Measurements from ENCODE around the gene DMRT2.

The DMRT2 gene

DNA sequence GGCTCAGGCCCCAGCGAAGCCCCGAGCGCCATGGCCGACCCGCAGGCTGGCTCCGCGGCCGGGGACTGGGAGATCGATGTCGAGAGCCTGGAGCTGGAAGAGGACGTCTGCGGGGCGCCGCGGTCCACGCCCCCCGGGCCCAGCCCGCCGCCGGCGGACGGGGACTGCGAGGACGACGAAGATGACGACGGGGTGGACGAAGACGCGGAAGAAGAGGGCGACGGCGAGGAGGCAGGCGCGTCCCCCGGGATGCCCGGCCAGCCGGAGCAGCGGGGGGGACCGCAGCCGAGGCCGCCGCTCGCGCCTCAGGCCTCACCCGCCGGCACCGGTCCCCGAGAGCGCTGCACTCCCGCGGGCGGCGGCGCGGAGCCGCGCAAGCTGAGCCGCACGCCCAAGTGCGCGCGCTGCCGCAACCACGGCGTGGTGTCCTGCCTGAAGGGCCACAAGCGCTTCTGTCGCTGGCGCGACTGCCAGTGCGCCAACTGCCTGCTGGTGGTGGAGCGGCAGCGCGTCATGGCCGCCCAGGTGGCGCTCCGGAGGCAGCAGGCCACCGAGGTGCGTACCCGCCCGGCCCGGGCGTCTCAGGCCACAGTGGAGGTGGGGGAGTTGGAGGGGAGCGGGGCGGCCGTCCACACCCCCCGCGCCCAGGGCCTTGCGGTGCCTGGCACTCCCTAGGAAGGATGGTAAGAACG lies 1.6 kb downstream of the DMRT2 start:
- H3K27ac ChIP-seq, result no peak overlapping the region
- TF ChIP-seq ZFX (IDR thresholded peaks at IDR 0.05; ENCODE audit: borderline replicate concordance), result no peak
- TF ChIP-seq, protein P1, sequence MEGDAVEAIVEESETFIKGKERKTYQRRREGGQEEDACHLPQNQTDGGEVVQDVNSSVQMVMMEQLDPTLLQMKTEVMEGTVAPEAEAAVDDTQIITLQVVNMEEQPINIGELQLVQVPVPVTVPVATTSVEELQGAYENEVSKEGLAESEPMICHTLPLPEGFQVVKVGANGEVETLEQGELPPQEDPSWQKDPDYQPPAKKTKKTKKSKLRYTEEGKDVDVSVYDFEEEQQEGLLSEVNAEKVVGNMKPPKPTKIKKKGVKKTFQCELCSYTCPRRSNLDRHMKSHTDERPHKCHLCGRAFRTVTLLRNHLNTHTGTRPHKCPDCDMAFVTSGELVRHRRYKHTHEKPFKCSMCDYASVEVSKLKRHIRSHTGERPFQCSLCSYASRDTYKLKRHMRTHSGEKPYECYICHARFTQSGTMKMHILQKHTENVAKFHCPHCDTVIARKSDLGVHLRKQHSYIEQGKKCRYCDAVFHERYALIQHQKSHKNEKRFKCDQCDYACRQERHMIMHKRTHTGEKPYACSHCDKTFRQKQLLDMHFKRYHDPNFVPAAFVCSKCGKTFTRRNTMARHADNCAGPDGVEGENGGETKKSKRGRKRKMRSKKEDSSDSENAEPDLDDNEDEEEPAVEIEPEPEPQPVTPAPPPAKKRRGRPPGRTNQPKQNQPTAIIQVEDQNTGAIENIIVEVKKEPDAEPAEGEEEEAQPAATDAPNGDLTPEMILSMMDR (IDR thresholded peaks at IDR 0.05), result no peak

DNA sequence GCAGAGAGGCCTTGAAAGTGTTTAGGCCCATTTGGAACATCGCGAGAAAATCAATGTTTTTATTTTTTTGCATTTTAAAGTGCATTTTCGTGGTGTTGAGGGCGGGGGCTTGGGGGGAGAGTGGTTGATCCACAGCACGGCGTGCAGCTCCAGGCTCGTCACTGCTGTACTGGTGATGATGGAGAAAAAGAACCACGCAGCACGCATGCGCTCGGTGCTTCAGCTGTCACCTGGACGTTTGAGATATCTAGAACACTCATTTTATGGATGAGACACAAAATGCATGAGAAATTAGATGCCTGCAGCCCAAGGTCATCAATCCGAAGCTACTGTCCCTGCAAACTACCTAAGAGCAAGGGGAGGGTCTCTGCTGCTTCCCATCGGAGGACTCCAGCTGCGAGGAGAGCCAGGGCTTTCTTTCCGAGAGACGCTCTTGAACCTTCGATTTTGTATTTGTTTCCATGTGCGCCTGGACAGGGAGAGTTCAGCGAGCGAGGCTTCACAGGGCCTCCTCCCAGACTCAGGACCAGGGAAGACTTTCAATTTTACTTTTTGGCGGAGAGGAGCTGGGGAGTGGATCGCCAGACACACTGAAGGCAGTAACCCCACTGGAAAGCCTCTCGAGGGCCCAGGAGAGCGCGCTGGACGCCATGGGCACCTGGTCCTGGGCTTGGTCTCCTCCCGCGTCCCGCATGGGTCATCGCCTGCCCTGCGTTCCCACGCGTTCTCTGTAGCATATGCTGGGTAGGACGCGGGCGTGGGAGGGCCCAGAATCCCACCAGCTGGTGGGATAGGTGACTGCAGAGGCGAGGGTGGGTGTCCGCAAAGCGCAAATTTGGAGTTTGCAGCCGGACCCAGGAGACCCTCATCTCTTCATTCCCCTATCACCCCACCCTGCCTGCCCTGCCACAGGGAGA lies 2.5 kb downstream of the DMRT2 start:
- H3K27ac ChIP-seq, result no peak overlapping the region
- TF ChIP-seq ZFX (IDR thresholded peaks at IDR 0.05; ENCODE audit: borderline replicate concordance), result no peak
- TF ChIP-seq, protein P1 (IDR thresholded peaks at IDR 0.05), result no peak

GRCh38 chr9:1053282-1053621 lies 3.1 kb downstream of the DMRT2 start:
- TF ChIP-seq, protein P1 (IDR thresholded peaks at IDR 0.05), result no peak
- no peak for TF ChIP-seq ZFX (IDR thresholded peaks at IDR 0.05; ENCODE audit: borderline replicate concordance)

DNA sequence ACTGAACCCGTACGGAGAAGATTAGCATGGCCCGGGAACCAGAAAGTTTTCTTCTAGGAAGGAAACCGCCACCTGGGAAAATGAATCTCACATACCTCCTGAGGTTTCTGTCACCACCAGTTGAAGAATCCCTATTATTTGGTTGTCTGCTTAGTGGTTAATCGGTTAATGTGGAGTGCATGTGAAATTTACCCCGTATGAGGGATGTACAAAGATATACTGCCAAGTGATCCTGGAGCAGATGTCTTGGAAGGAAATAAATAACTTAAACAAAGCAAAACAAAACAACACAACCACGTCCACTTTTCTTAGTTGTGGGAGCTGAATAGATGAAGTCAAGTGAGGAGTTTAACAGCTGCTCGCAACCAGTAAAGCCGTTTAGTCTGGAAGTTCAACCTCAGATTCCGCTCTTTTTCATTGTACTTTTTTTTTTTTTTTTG lies 3.8 kb downstream of the DMRT2 start:
- no peak overlapping the region for H3K27ac ChIP-seq
- no peak for TF ChIP-seq ZFX (IDR thresholded peaks at IDR 0.05; ENCODE audit: borderline replicate concordance)
- TF ChIP-seq, protein P1 (IDR thresholded peaks at IDR 0.05), result no peak

More at GRCh38 chr9:1053282-1053621, 3.1 kb downstream of the DMRT2 start:
- H3K27ac ChIP-seq, result no peak overlapping the region

- TF ChIP-seq, protein P1 (IDR thresholded peaks at IDR 0.05), result no peak
- TF ChIP-seq ZFX (IDR thresholded peaks at IDR 0.05; ENCODE audit: borderline replicate concordance), result no peak
- H3K27ac ChIP-seq, result no peak overlapping the region
Observed at GRCh38 chr9:1055166-1055565, 5.0 kb downstream of the DMRT2 start.

- H3K27ac ChIP-seq, result no peak overlapping the region
- no peak for TF ChIP-seq ZFX (IDR thresholded peaks at IDR 0.05; ENCODE audit: borderline replicate concordance)
- TF ChIP-seq, protein P1 (IDR thresholded peaks at IDR 0.05), result no peak
Observed at GRCh38 chr9:1057910-1058309, 7.8 kb downstream of the DMRT2 start.

All from 22Rv1 (cell line).